ENCODE measurements around the gene HCAR1.
"Not testable (repeated sequence)": the region's sequence is repeated elsewhere in the genome, so short reads cannot be mapped to it uniquely, and the experiment has no call there.

HCAR1 gene

DNA sequence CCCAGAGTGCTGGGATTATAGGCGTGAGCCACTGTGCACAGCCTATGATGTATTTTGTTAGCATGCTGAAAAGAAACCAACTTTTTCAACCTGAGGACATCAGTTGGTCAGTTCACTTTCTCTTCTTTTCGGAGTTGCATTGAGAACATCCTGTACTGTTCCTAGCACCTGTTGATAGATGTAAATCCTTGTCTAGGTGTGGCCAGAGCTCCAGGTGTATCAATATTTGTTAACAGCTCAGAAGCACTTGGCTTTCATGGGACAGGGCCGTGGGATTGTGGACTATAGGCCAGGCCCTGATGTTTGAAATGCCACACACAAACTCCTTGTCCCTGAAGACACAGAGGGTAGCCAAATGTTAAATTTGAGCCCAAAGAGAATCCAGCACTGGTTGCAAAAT is 42.4 kb downstream of the HCAR1 start:
- Histone ChIP-seq H3K9ac (ENCODE audit: low read depth, low read length) (no peak overlapping the region), H3K27ac (ENCODE audit: low read depth, low read length) (no peak overlapping the region), H3K4me3 (ENCODE audit: low read depth, low read length) (no peak overlapping the region), H3K4me1 (ENCODE audit: control insufficient read depth, insufficient read depth, low read length) (peaks cover 5% of the 10 kb centered on the region; the same call in 1 of the 2 replicates), H3K9me3 (ENCODE audit: control insufficient read depth, insufficient read depth, low read length) (no peaks in the 10 kb centered on the region), H3K27me3 (ENCODE audit: control insufficient read depth, insufficient read depth, low read length) (no peaks in the 10 kb centered on the region), H3K36me3 (ENCODE audit: control insufficient read depth, insufficient read depth, low read length) (no peaks in the 10 kb centered on the region)

GRCh38 chr12:122687086-122687485 is 43.6 kb downstream of the HCAR1 start:
- Histone ChIP-seq H3K27ac (ENCODE audit: low read depth, low read length) (no peak overlapping the region), H3K4me3 (ENCODE audit: low read depth, low read length) (no peak overlapping the region), H3K4me1 (ENCODE audit: control insufficient read depth, insufficient read depth, low read length) (peaks cover 5% of the 10 kb centered on the region; the same call in 1 of the 2 replicates)

DNA sequence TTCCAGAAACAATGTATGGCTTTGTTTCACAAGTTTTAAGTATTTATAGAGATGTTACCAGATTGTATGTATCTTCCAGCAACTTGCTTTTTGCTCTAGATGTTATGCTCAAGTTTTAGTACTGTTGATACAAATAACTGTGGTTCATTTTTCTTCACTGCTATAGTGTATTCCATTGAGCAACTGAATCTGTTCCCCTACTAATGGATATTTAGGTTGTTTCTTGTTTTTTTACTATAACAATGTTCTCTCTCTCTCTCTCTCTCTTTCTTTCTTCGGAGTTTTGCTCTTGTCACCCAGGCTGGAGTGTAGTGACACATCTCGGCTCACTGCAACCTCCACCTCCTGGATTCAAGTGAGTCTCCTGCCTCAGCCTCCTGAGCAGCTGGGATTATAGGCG is 44.1 kb downstream of the HCAR1 start:
- H3K4me3 ChIP-seq (ENCODE audit: low read depth, low read length) = no peak overlapping the region
- no peak overlapping the region for H3K9ac ChIP-seq (ENCODE audit: low read depth, low read length)
- H3K4me1 ChIP-seq (ENCODE audit: control insufficient read depth, insufficient read depth, low read length) = peaks cover 5% of the 10 kb centered on the region; the same call in 1 of the 2 replicates
- H3K27ac ChIP-seq (ENCODE audit: low read depth, low read length) = no peak overlapping the region
- no peaks in the 10 kb centered on the region for H3K36me3 ChIP-seq (ENCODE audit: control insufficient read depth, insufficient read depth, low read length)
- H3K27me3 ChIP-seq (ENCODE audit: control insufficient read depth, insufficient read depth, low read length) = no peaks in the 10 kb centered on the region
- H3K9me3 ChIP-seq (ENCODE audit: control insufficient read depth, insufficient read depth, low read length) = no peaks in the 10 kb centered on the region

More at GRCh38 chr12:122687086-122687485, 43.6 kb downstream of the HCAR1 start:
- Histone ChIP-seq H3K27me3 (ENCODE audit: control insufficient read depth, insufficient read depth, low read length) (no peaks in the 10 kb centered on the region), H3K36me3 (ENCODE audit: control insufficient read depth, insufficient read depth, low read length) (no peaks in the 10 kb centered on the region), H3K9me3 (ENCODE audit: control insufficient read depth, insufficient read depth, low read length) (no peaks in the 10 kb centered on the region), H3K9ac (ENCODE audit: low read depth, low read length) (no peak overlapping the region)

DNA sequence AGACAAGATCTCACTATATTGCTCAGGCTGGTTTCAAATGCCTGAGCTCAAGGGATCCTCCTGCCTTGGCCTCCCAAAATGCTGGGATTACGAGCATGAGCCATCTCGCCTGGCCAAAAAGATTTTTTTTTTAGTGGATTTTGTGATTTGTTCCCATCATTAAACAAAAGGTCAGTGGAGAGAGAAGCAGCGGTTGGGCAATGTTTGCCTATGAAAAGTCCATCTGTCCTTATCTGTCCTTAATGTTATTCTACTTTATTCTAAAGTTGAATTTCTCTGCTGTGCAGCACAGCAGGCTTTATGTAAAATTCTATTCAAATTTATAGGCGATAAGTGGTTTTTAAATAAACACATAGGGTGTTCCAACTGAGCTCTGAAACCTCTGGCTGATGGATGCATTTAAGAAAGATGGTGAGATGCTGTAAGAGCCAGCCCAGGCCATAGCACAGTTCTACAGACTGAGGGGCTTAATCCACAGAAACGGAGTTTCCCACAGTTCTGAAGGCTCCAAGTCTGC is 46.3 kb downstream of the HCAR1 start:
- no peaks in the 10 kb centered on the region for H3K4me1 ChIP-seq (ENCODE audit: control insufficient read depth, insufficient read depth, low read length)
- H3K36me3 ChIP-seq (ENCODE audit: control insufficient read depth, insufficient read depth, low read length) = no peaks in the 10 kb centered on the region
- no peak overlapping the region for H3K4me3 ChIP-seq (ENCODE audit: low read depth, low read length)
- no peaks in the 10 kb centered on the region for H3K9me3 ChIP-seq (ENCODE audit: control insufficient read depth, insufficient read depth, low read length)
- H3K27ac ChIP-seq (ENCODE audit: low read depth, low read length) = no peak overlapping the region
- no peaks in the 10 kb centered on the region for H3K27me3 ChIP-seq (ENCODE audit: control insufficient read depth, insufficient read depth, low read length)
- H3K9ac ChIP-seq (ENCODE audit: low read depth, low read length) = no peak overlapping the region

GRCh38 chr12:122681814-122682213 is 48.8 kb downstream of the HCAR1 start:
- no peaks in the 10 kb centered on the region for H3K27me3 ChIP-seq (ENCODE audit: control insufficient read depth, insufficient read depth, low read length)
- no peak overlapping the region for H3K9ac ChIP-seq (ENCODE audit: low read depth, low read length)
- H3K36me3 ChIP-seq (ENCODE audit: control insufficient read depth, insufficient read depth, low read length) = no peaks in the 10 kb centered on the region
- H3K4me3 ChIP-seq (ENCODE audit: low read depth, low read length) = no peak overlapping the region
- H3K9me3 ChIP-seq (ENCODE audit: control insufficient read depth, insufficient read depth, low read length) = no peaks in the 10 kb centered on the region
- H3K27ac ChIP-seq (ENCODE audit: low read depth, low read length) = no peak overlapping the region
- no peaks in the 10 kb centered on the region for H3K4me1 ChIP-seq (ENCODE audit: control insufficient read depth, insufficient read depth, low read length)

GRCh38 chr12:122680989-122681388 is 49.7 kb downstream of the HCAR1 start:
- not testable (repeated sequence) for H3K4me3 ChIP-seq (ENCODE audit: low read depth, low read length); H3K27me3 ChIP-seq (ENCODE audit: control insufficient read depth, insufficient read depth, low read length); H3K27ac ChIP-seq (ENCODE audit: low read depth, low read length); H3K9me3 ChIP-seq (ENCODE audit: control insufficient read depth, insufficient read depth, low read length); H3K4me1 ChIP-seq (ENCODE audit: control insufficient read depth, insufficient read depth, low read length); H3K9ac ChIP-seq (ENCODE audit: low read depth, low read length); H3K36me3 ChIP-seq (ENCODE audit: control insufficient read depth, insufficient read depth, low read length)

DNA sequence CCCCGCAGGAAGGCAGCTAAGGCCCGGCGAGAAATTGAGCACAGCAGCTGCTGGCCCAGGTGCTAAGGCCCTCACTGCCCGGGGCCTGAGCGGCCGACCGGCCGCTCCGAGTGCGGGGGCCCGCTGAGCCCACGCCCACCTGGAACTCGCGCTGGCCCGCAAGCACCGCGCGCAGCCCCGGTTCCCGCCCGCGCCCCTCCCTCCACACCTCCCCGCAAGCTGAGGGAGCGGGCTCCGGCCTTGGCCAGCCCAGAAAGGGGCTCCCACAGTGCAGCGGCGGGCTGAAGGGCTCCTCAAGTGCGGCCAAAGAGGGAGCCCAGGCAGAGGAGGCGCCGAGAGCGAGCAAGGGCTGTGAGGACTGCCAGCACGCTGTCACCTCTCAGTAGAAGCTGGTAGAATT is 53.9 kb downstream of the HCAR1 start:
- not testable (repeated sequence) for H3K36me3 ChIP-seq (ENCODE audit: control insufficient read depth, insufficient read depth, low read length); H3K27ac ChIP-seq (ENCODE audit: low read depth, low read length); H3K9ac ChIP-seq (ENCODE audit: low read depth, low read length); H3K4me1 ChIP-seq (ENCODE audit: control insufficient read depth, insufficient read depth, low read length); H3K4me3 ChIP-seq (ENCODE audit: low read depth, low read length); H3K9me3 ChIP-seq (ENCODE audit: control insufficient read depth, insufficient read depth, low read length); H3K27me3 ChIP-seq (ENCODE audit: control insufficient read depth, insufficient read depth, low read length)

All from HUES48 (cell line).